Measurements from ENCODE around the gene GRIN1.

GRCh38 chr9:137141050-137141810, 2.3 kb downstream of the GRIN1 start:
- no peak for TF ChIP-seq TCF12 (IDR thresholded peaks at IDR 0.05; ENCODE audit: low read depth, low read length)
- no peak for TF ChIP-seq CEBPB (IDR thresholded peaks at IDR 0.05; ENCODE audit: low read depth, low read length)
- TF ChIP-seq EZH2 (IDR thresholded peaks at IDR 0.05; ENCODE audit: low read depth, low read length, severe bottlenecking) = no peak
- TF ChIP-seq ZNF274 (IDR thresholded peaks at IDR 0.05; ENCODE audit: borderline replicate concordance, extremely low read depth, low read length) = no peak
- no peak for TF ChIP-seq POLR2AphosphoS5 (IDR thresholded peaks at IDR 0.05; ENCODE audit: low read depth, low read length)

Data from H1 (cell line).